Thyroid gland (tissue), 4 donors: ENCODE results near the gene DPP8. TPM values are rescaled to one million over a fixed set of nuclear protein-coding genes. Genes with fewer than 3 reads are reported as not detected.
A peak's percentile ranks its signal among the peaks of the same experiment; 100 is the strongest.

Source experiments
- DNase-seq, 2 donors: peaks; one replicate each; pipeline ENCODE4 v3.0.0-alpha.2; 2019
- H3K27ac ChIP-seq, 3 donors: fragments of 200-600 bp; sonication (generic); 1 replicate in 2 of 3; 2 replicates in 1 of 3; pipeline ENCODE4 v1.5.1; 2016 to 2019; ENCODE audit warnings: mild to moderate bottlenecking in 1 of 3, moderate library complexity in 1 of 3
- H3K27me3 ChIP-seq: fragments of 200-600 bp; sonication (generic); one replicate; pipeline ENCODE4 v1.5.1; 2019
- H3K36me3 ChIP-seq, 2 donors: fragments of 200-600 bp; sonication (generic); one replicate each; pipeline ENCODE4 v1.5.1; 2016 to 2019
- H3K4me1 ChIP-seq, 2 donors: fragments of 200-600 bp; sonication (generic); one replicate each; pipeline ENCODE4 v1.5.1; 2017 to 2019
- H3K4me3 ChIP-seq, 3 donors: fragments of 200-600 bp; sonication (generic); replicated peaks in 1 of 3; 1 replicate in 2 of 3; 2 replicates in 1 of 3; pipeline ENCODE4 v1.5.1; 2016; ENCODE audit warnings: mild to moderate bottlenecking in 1 of 3
- H3K9me3 ChIP-seq: fragments of 200-600 bp; sonication (generic); one replicate; pipeline ENCODE4 v1.5.1; 2017
- POLR2A ChIP-seq, 2 donors: fragments of 450-650 bp; IDR thresholded peaks; one replicate each; pipeline ENCODE4 v1.6.1; 2017; ENCODE audit warnings: antibody characterized with exemption in 2 of 2, mild to moderate bottlenecking in 2 of 2, moderate library complexity in 1 of 2
- WGBS, 2 donors: methylation state at CpG; one replicate each; pipeline ENCODE4 v1.1.5; 2017; 5-methylcytosine and 5-hydroxymethylcytosine counted together
- intact Hi-C: fragments of 100-400 bp; cut with DNase I; formaldehyde crosslinking; loops from one replicate; pipeline ENCODE4 v1.15.1; 2023
- total RNA-seq, 4 donors: library from RNA; depleted of rRNA; stranded (reverse); fragments of >200 nt; gene quantifications; one replicate each; pipeline ENCODE4 v1.2.3, GENCODE V29; 2016
- TF ChIP-seq, protein P1 (sequence below), 6 experiments: fragments of 200-600 bp in 3 of 6; fragments of 450-650 bp in 3 of 6; sonication (generic) in 3 of 6; IDR thresholded peaks; one replicate each; pipeline ENCODE4 v1.5.1; 2016 to 2019; ENCODE audit warnings: antibody characterized with exemption in 6 of 6, mild to moderate bottlenecking in 2 of 6, inconsistent platforms in 1 of 6, moderate library complexity in 1 of 6

DPP8 gene
- total RNA-seq, 4 donors from 2014 or later, result 44.8 to 53.5 (median 52.3) TPM

DNA sequence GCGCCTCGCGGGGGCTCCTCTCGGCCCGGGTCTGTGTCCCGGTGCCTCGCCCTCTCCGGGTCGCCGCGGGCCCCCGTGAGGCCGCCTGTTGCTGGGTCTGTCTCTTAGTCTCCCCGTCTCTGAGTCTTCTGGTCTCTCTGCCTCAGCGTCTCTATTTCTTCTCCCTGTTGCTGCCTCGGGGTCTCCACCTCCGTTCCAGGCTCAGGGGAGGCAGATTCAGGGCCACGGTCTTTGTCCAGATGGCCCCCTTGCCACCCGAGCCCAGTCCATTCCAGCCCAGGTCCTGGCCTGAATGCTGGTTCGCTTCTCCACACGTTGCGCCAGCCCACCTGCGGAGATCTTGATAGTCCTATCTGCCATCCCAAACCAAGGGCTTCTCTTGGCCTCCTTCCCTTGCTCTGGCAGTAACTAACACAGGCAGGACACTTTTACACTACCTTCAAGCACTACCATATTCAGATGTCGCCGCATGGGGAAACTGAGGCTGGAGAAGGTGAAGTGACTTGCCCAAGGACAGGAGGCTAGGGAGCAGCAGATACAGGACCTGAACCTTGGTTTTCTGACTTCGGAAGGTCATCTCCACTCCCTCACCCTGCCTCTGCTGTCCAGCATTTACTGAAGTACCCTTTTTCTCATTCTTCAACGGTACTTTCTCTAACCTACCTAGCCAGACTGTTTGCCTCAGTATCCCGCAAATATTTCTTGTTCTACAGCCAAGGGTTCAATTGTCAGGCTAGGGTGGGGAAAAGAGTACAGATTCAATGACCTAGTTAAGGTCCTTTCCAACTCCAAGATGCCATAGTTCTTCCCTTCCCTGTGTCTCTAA lies 94.1 kb downstream of the DPP8 start:
- intact Hi-C loops, result no loop called here
- H3K36me3 ChIP-seq, result no peaks in the 10 kb centered on the region
- H3K4me1 ChIP-seq, result peaks cover 11 to 21% of the 10 kb centered on the region in 2 donors
- DNase-seq, result no peak
- no peak for TF ChIP-seq POLR2A (IDR thresholded peaks at IDR 0.05)
- TF ChIP-seq, protein P1, sequence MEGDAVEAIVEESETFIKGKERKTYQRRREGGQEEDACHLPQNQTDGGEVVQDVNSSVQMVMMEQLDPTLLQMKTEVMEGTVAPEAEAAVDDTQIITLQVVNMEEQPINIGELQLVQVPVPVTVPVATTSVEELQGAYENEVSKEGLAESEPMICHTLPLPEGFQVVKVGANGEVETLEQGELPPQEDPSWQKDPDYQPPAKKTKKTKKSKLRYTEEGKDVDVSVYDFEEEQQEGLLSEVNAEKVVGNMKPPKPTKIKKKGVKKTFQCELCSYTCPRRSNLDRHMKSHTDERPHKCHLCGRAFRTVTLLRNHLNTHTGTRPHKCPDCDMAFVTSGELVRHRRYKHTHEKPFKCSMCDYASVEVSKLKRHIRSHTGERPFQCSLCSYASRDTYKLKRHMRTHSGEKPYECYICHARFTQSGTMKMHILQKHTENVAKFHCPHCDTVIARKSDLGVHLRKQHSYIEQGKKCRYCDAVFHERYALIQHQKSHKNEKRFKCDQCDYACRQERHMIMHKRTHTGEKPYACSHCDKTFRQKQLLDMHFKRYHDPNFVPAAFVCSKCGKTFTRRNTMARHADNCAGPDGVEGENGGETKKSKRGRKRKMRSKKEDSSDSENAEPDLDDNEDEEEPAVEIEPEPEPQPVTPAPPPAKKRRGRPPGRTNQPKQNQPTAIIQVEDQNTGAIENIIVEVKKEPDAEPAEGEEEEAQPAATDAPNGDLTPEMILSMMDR (IDR thresholded peaks at IDR 0.05), result no peak
- peak overlapping the region in 1 of 3 donors; percentile 27 for H3K4me3 ChIP-seq
- WGBS, 2 donors, result 31 to 59% methylated on average over 13 to 26 of the region's 28 CpGs
- no peaks in the 10 kb centered on the region for H3K9me3 ChIP-seq
- no peaks in the 10 kb centered on the region for H3K27me3 ChIP-seq
- peak overlapping the region in 1 of 3 donors; percentile 46 for H3K27ac ChIP-seq

DNA sequence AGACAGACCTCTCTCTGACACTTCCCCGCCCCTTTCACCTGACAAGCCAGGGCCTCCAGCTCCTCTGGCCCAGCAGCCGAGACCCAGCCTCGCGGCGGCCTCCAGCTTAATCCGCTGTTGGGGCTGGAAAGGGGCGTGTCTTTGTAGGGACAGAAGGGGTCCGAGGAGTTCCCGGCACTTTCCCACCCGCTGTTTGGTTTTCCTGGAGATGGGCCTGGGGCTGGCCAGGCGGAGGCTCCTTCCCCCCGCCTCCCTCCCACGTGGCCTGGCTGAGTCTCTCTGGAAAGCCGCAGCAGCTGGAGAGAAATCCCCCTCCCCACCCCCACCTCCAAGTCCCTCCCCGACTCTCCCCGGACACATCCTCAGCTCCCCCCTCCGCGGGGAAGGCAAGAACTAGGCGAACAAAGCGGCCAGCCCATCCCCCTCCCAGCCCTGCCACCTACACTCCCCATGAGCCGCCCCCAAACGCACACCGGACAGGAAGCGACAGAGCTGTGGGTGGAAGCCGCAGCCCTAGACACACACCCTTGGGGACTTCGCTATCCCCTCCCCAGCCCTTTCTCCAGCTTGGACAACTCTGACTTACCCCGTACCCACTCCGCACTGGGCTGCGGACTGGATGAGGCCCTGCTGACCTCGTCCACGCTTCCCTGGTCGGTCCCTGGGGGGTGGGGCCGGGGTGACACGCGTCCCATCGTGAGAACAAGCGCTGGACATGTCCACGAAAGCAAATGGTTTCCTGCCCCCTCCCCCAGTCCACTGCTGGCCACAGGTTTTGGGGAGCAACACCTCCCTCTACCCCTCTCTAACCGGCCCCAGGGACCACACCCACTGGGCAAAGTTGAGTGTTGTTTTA lies 95.9 kb downstream of the DPP8 start:
- H3K4me3 ChIP-seq, result peak overlapping the region; percentile 30 to 65 (median 54)
- intact Hi-C loops, result no loop called here
- H3K27me3 ChIP-seq, result no peaks in the 10 kb centered on the region
- peaks cover 11 to 21% of the 10 kb centered on the region in 2 donors for H3K4me1 ChIP-seq
- 6 to 7% methylated on average over 13 to 21 of the region's 39 CpGs for WGBS, 2 donors
- peak; percentile 57 to 63 for DNase-seq
- no peak for TF ChIP-seq POLR2A (IDR thresholded peaks at IDR 0.05)
- TF ChIP-seq, protein P1 (IDR thresholded peaks at IDR 0.05), result no peak
- no peaks in the 10 kb centered on the region for H3K9me3 ChIP-seq
- no peaks in the 10 kb centered on the region for H3K36me3 ChIP-seq
- peak overlapping the region in 1 of 3 donors; percentile 36 for H3K27ac ChIP-seq

DNA sequence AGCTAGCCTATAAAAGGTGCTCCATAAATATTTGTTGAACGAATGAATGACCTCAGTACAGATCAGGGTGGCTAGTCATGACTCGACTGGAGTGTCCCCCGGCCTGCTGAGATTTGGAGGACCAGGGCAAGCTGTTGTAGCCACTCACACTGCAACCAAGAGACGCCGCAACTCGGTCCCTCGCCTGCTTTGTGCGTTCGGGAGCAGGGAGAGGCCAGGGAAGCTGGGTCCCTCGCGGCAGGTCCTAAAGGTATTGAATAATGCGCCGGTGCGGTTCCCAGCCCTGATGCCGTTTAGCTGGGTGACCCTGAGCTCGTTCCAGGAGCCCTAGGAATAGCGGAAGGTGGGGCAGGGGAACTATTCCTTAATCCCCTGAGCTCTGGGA lies 96.5 kb downstream of the DPP8 start:
- H3K4me3 ChIP-seq, result peak overlapping the region in 1 of 3 donors; percentile 54
- intact Hi-C loops, result no loop called here
- 29 to 70% methylated on average over 1 to 13 of the region's 17 CpGs for WGBS, 2 donors

DNA sequence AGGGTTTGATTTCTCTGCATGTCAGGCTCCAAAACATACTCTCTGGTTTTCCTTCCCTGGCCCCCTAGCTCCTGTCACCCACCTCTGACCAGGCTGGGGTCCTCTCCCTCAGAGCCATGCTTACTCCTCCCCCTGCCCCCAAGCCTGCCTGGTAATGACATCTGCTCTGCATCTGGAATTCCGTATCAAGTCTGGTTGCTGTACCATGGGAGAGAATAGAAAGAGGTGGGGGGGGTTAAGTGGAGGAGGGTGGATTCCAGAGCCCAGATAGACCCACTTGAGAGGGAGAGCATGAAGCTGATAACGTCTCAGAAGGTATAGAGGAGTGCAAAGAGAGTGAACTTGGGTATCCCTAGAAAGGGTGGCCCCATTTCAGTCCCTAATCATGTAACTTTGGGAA lies 98.9 kb downstream of the DPP8 start:
- H3K27me3 ChIP-seq, result no peaks in the 10 kb centered on the region
- TF ChIP-seq POLR2A (IDR thresholded peaks at IDR 0.05), result no peak
- TF ChIP-seq, protein P1 (IDR thresholded peaks at IDR 0.05), result no peak
- WGBS, 2 donors, result 73 to 90% methylated on average over 2 of the region's 2 CpGs
- H3K27ac ChIP-seq, result no peak overlapping the region
- DNase-seq, result no peak
- intact Hi-C loops, result no loop called here
- no peaks in the 10 kb centered on the region for H3K36me3 ChIP-seq
- H3K9me3 ChIP-seq, result no peaks in the 10 kb centered on the region
- peaks cover 17 to 34% of the 10 kb centered on the region in 2 donors for H3K4me1 ChIP-seq
- H3K4me3 ChIP-seq, result no peak overlapping the region

More for the DNA sequence above, 96.5 kb downstream of the DPP8 start:
- Histone ChIP-seq H3K27me3 (no peaks in the 10 kb centered on the region), H3K9me3 (no peaks in the 10 kb centered on the region), H3K36me3 (no peaks in the 10 kb centered on the region), H3K4me1 (peaks cover 11 to 21% of the 10 kb centered on the region in 2 donors), H3K27ac (no peak overlapping the region)
- DNase-seq, result no peak
- TF ChIP-seq, protein P1 (IDR thresholded peaks at IDR 0.05), result no peak
- TF ChIP-seq POLR2A (IDR thresholded peaks at IDR 0.05), result no peak
